Inferior parietal cortex (tissue), 1 donor: ENCODE measurements around the gene FOSL2.

Experiments used
- DNase-seq: peaks from one replicate; pipeline ENCODE4 v3.0.0-alpha.2; 2016; ENCODE audit errors: extremely low spot score

FOSL2 gene

GRCh38 chr2:28392297-28393113 is at the start of gene FOSL2:
TSS of gene FOSL2 (plus strand) at chr2:28392858. CDS start at chr2:28393721, 863 bp downstream.
- peak; percentile 93 for DNase-seq

DNA sequence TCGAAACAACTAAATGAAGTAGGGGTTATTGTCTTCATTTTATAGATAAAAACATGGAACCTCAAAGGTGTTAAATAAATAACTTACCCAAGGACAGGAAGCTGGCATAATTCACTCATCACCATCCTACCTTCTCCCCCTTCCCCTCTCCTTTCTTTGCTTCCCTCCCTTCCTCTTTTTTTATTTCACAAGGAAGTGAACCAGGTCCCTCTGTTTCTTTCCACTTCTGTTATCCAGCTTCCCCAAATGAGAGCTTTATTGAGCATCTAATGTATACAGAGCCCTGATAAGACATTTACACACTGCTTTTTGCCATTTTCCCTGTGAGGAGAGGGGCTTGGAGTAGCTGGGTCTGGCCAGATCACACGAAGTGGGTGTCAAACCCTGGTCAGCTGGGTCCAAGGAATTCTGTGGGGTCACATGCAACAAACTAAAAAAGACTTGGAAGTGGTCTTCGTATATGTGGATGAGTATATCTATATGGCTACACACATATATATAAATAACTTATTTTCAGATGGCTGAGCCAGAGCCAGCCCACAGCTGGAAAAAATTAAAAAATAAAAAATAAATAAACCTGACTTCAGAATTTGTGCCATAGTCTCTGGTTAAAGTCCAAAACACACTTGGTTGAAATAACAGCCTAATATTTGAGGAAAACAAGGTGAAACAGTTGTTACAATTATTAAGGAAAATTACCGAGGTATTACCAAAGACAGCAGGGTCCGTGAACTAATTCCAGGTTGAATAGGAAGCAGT is 49.3 kb upstream of the FOSL2 start:
- DNase-seq, result no peak

DNA sequence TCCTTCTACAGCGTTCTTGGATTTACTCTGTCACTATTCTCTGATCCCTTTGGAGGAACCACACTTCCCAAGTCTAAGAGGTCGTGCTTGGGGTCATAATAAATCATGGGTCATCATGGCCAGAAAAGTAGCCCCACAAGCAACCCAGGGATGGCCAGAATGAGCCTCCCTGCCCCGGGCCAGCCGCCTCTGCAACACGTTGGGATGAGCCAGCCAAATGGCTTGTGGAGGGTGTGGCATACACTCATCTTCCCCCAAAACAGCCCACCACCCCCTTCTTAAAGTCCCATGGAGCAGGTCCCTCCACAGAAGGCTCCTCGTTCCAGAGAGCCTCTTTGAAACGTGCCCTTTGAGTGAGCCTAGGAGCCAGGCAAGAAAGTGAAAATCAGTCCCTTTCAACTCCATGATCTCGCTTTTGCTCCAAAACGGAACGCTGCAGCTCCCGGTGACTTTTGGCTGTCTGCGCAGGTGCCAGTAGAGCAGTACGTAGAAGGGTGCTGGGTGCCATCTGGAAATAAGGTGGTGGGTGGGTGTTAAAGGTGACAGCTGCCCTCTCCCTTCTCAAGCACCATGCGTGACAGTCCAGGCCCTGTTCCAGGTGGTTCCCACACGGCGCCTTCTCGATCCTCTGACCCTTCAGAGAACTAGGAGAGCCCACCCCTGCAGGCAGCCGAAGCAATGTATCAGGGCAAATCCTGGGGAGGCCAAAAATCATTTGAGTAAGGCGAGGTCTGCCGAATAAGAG is 48.5 kb upstream of the FOSL2 start:
- no peak for DNase-seq

DNA sequence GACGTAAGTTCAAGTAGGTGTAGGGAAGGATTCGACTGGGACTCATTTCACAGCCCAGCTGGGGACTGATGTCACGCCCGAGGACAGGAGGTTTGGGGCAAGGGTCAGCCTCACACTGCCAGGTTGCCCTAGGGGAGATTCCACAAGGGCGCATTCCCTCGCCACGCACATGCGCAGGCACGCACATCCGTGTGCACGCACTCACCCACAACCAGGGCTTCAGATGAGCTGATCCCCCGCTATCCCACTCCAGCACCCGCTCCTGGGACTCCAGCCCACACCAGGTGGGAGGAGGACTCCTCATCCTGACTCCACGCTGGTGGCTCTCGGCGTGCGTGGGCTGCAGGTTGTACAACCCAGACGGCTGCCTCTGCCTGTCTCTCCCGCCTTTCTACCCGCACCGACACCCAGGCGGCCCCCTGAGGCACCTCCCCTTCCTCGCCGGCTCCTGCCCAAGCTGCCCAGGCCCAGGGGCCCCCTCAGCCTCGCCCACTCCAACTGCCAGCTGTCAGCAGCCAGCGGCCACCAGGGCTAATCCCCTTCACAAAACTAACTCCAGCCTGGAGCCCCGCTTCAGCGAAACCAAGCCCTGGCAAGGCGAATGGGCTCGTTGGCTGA is 47.8 kb upstream of the FOSL2 start:
- DNase-seq, result no peak

DNA sequence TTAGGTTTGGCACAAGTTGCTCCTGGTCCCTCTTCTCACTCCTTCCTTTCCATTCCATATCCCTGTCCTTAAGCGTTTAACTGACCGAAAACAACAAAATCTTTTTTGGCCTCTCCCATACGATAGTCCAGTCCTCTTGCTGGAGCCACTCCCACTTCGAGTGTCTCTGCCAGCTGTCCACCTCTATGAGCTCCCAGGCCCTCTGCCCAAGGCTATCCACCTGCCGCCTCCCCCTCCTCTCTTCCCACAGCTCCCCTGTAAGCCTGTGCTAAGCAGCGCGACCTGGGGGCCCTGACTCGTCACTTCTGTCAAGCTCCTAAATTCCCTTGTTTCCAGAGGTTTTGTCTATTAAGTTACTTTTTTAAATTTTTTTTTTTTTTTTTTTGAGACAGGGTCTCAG is 47.0 kb upstream of the FOSL2 start:
- DNase-seq, result no peak

- no peak for DNase-seq
These were observed 46.1 kb upstream of the FOSL2 start for GRCh38 chr2:28346587-28346986.

DNA sequence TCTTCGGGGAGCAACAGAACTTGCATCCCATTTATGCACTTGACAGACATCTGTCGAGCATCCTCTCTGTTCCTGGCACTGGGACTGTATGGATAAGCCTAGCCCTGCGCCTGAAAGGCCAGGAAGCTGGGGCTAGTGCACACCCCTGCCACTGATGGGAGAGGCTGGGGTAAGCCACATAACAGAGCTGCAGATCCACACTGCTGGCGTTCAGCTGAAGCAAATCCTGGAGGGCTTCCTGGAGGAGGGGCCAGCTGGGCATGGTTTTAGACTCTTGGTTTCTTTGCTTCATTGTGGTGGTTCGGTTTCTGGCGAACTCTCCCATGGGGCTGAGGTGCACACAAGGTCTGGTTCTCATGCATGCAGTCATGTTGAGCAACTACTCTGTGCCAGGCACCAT is 45.5 kb upstream of the FOSL2 start:
- DNase-seq, result no peak

DNA sequence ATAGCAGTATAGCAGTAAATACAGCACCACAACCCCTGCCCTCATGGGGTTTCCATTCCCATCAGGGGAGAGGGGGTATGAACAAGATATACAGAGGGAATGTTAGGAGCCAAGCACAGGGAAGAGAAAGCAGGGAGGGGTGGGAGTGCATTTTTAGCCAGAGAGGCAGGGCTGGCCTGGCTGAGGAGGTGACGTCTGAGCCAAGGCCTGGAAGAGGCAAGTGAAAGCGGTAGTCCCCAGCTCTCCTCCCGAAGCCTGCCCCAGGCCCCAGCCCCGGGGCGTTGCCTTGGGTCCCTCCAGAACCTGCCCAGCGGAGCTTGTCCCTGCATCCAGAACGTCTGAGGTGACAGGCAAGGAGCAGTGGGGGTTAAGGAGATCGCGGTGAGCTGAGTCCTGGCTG is 45.1 kb upstream of the FOSL2 start:
- no peak for DNase-seq

DNA sequence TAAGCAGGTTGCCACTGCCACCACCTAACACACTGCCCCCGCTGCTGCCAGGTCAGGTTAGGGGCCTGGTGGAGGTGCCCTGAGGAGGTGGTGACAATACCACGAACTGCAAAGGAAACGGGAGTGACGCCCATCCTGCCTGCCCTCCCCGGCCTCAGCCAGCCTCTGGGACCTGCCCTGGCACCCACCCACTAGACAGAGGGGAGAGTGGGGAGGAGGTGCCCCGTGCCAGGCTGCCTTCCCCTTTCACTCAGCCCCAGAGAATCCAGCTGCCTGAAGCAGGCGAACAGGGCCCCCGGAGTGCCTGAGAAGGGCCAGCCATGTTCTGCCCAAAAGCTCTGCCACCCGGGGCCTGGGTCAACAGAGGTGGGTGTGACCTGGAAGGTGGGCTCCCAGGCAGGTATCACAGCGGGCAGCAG is 44.5 kb upstream of the FOSL2 start:
- DNase-seq, result no peak

DNA sequence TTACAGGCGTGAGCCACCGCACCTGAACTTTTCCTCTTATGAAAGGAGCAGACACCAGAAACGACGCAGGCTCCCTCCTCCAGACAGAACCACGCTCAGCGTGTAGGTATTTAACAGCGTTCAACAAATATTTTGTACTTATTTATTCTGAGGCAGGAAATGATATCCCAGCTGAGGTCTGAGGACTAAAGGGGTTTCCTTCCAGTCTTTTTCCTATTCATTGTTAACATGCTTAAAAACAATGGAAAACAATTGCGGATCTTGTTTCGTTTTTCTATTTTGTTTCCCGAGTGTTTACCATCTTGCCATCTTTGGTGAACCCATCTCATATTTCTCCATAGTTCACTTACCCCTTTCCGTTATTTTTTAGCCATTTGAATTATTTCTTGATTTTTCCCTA is 43.7 kb upstream of the FOSL2 start:
- no peak for DNase-seq

DNA sequence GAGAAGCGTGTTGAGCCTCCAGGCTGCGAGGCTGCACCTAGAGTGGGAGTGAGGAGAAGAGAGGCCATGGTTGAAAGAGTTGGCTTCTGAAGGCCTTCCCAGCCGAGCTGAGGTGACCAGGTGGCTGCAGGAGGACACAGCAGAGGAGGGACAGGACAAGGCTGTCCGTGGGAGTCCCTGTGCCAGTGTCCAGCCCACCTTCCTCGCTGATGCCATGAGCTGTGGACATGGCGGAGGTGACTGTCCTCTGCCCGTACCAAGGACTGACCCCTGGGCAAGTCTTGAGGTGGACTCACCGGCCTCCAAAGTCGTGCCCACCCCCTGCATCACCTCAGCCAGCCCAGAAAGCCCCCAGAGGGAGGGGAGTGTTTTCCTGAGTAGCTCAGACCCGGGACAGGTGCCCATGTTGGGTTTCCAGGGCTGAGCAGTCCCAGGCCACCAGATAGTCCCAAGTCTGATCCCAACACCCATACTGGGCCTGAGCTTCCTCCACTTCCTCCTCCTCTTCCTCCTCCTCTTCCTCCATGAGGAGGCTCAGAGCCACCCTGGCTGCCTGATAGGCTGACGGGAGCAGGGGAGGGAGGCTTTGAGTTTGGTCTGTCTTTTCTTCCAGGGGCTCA is 43.0 kb upstream of the FOSL2 start:
- no peak for DNase-seq

GRCh38 chr2:28350196-28350595 is 42.5 kb upstream of the FOSL2 start:
- DNase-seq, result no peak

- no peak for DNase-seq
These were observed 41.8 kb upstream of the FOSL2 start for GRCh38 chr2:28350791-28351285.

GRCh38 chr2:28351621-28352020 is 41.0 kb upstream of the FOSL2 start:
- DNase-seq, result no peak

- DNase-seq, result no peak
These were observed 40.6 kb upstream of the FOSL2 start for GRCh38 chr2:28352104-28352503.

DNA sequence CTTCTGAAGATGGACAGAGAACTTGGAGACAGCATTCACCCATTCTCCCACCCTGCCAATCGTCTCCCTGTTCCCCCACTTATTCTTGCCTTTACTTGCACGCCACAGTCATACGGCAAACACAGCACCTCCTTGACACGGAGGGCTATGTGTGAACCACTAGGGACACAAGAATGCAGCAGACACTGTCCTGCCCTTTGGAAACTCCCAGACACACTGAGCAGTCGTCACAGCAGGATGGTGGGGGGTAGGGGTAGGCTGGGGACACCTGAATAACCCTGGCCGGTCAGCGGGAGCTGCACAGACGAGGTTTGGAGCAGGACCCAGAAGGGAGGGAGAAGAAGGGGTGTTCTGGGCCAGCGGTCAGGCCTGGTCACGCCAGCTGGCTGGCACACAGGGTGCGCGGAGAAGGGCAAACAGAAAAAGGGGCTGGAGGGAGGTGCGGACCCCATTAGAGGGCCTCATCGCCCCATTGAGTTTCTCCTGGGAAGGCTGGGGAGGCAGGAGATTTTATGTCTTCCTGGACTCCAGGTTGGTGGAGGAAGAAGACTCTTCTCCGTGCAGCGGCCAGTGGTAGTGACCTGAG is 40.0 kb upstream of the FOSL2 start:
- DNase-seq, result no peak

GRCh38 chr2:28354920-28355520 is 37.6 kb upstream of the FOSL2 start:
- no peak for DNase-seq

DNA sequence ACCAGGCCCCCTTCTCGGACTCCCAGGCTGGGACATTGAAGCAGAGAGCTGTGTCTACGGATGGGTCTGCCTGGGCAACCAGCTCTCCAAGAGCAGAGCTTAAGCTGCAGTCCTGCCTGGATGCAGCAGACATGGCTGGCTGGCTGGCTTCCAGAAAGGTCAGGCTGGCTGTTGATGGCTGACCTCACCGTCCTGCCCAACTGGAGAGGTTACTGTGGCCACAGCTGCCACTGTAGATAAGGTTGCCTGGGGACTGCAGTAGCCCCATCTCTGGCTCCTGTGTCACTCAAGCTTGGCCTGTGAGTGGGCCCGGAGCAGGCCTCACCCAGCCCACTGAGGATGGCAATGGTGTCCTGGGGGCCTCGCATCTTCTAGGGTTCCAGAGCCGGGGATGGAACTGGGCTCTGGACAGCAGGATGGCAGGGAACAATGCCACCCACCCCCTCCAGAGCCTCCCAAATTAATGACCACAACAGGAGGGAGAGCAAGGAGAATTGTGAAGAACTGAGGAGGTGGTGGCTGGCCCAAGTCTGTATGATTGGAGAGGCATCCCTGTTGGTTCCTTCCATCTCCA is 37.0 kb upstream of the FOSL2 start:
- DNase-seq, result peak; percentile 15

DNA sequence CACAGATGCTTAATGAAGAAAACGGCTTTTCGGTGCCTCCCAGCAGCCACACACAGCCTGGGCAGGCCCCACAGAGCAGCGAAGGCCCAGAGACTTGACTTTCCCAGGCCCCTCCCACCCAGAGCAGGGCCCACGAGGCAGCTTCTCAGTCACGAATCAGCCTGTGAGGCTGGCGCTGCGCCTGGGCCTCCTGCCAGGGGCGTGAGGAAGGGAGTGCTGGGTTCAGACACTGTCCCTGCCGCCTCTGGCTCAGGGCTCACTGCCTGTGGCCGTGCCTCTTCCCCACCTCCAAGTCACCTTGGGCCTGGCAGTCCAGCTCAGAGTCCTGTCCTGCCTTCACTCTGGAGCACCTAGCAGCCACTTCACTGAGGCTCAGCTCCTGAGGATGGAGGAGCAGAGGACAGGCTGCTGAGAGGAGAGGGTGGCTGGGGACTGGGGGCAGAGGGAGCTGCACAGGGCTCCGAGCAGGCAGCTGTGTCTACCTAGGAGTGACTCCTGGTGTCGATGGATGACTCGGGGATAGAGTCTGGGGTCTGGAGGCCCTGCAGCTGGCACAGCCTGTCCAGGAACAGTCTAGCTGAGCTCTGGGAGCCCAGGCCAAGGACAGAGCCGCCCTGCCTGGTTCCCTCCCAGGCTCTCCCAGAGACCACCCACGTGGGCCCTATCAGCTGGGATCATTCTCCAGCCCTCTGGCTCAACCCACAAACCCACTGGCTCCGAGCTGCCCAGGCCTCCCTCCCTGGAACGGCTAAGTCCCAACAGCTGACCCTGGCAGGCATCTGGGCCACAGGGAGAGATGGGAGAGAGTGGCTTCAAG is 36.4 kb upstream of the FOSL2 start:
- peak; percentile 35 for DNase-seq
